ENCODE measurements around the gene IL1RAPL2. TPM values are rescaled to one million over a fixed set of nuclear protein-coding genes. Genes with fewer than 3 reads are reported as not detected.

Gene IL1RAPL2
- total and polyA plus RNA-seq, 2 of the 8 experiments (the other 6 are each of a cell fraction or from before 2014, with no cell fraction given), result 0.20 to 1.3 TPM

- no peak for DNase-seq (ENCODE audit: low read depth in 1 of 2, low spot score in 2 of 2)
- POLR2A ChIA-PET (ENCODE audit: partially characterized antibody), result no interaction called here
- TF ChIP-seq SIN3A (conservative IDR thresholded peaks at IDR 0.05 in 1 of 2, IDR thresholded peaks at IDR 0.05 in 1 of 2; ENCODE audit: low read depth in 1 of 2, low read length in 2 of 2) (no peak), RXRA (IDR thresholded peaks at IDR 0.05; ENCODE audit: insufficient read depth, low read depth, low read length) (no peak)
- H3K4me2 ChIP-seq (ENCODE audit: insufficient read depth in 1 of 2, low read depth in 2 of 2, low read length in 2 of 2), result no peak overlapping the region
- no peak overlapping the region for H2BK15ac ChIP-seq (ENCODE audit: low read length)
- H3K4me3 ChIP-seq (ENCODE audit: extremely low read depth in 1 of 4, insufficient read depth in 2 of 4, low read depth in 3 of 4, low read length in 4 of 4), result no peak overlapping the region
- H3K9me3 ChIP-seq (ENCODE audit: insufficient read depth in 2 of 2, low read depth in 1 of 2, low read length in 1 of 2), result no peaks in the 10 kb centered on the region
- no peaks in the 10 kb centered on the region for H3K79me2 ChIP-seq (ENCODE audit: control insufficient read depth in 1 of 2, insufficient read depth in 2 of 2, low read length in 2 of 2)
- no peak overlapping the region for H2BK5ac ChIP-seq (ENCODE audit: low read depth, low read length)
- FAIRE-seq, result no peak
- no peak overlapping the region for H4K5ac ChIP-seq (ENCODE audit: insufficient read length, low read depth, low read length)
- H2BK12ac ChIP-seq (ENCODE audit: low read depth, low read length), result no peak overlapping the region
- H3K9ac ChIP-seq (replicated peaks in 1 of 4; ENCODE audit: extremely low read depth in 1 of 4, low read depth in 3 of 4, low read length in 3 of 4), result no peak overlapping the region
- no peak overlapping the region for H3K14ac ChIP-seq (ENCODE audit: insufficient read length)
- no peak overlapping the region for H2AFZ ChIP-seq (ENCODE audit: low read length)
- no peak overlapping the region for H2BK20ac ChIP-seq (ENCODE audit: low read length)
- no peaks in the 10 kb centered on the region for H4K20me1 ChIP-seq (replicated peaks in 1 of 2; ENCODE audit: control insufficient read depth in 1 of 2, insufficient read depth in 2 of 2, low read length in 2 of 2)
- H3K23ac ChIP-seq (ENCODE audit: insufficient read length), result no peak overlapping the region
- CTCF ChIA-PET (ENCODE audit: partially characterized antibody), result interaction anchor here (0.6 to 1.0 kb wide), 2 partner anchors 122 to 132 kb away, joined by 3 to 4 read pairs; no protein-coding TSS in a partner anchor
- no peak overlapping the region for H2BK120ac ChIP-seq (replicated peaks; ENCODE audit: low read depth, low read length)
- H3K23me2 ChIP-seq (ENCODE audit: low read depth, low read length), result no peaks in the 10 kb centered on the region
- no peak overlapping the region for H3K56ac ChIP-seq (replicated peaks; ENCODE audit: insufficient read length, low read depth, low read length)
- H4K8ac ChIP-seq (ENCODE audit: extremely low read depth, insufficient read depth, low read length), result no peak overlapping the region
- no peak overlapping the region for H3K4ac ChIP-seq (replicated peaks; ENCODE audit: insufficient read length, low read depth, low read length)
- H4K91ac ChIP-seq (replicated peaks; ENCODE audit: insufficient read length, low read length), result no peak overlapping the region
- H3K27ac ChIP-seq (ENCODE audit: low read depth, low read length), result no peak overlapping the region
- no peaks in the 10 kb centered on the region for H3K36me3 ChIP-seq (ENCODE audit: control insufficient read depth in 2 of 4, insufficient read depth in 4 of 4, low read length in 3 of 4)
- no peak overlapping the region for H3K18ac ChIP-seq (ENCODE audit: extremely low read depth, low read length)
- no peaks in the 10 kb centered on the region for H3K4me1 ChIP-seq (replicated peaks in 1 of 4; ENCODE audit: control insufficient read depth in 3 of 4, insufficient read depth in 4 of 4, low read length in 3 of 4)
- no peaks in the 10 kb centered on the region for H3K27me3 ChIP-seq (replicated peaks in 1 of 4; ENCODE audit: control insufficient read depth in 3 of 4, extremely low read depth in 1 of 4, insufficient read depth in 3 of 4, low read length in 3 of 4)
- no peaks in the 10 kb centered on the region for H3K79me1 ChIP-seq (ENCODE audit: low read depth, low read length)
- no peak overlapping the region for H2AK5ac ChIP-seq (ENCODE audit: low read depth, low read length)
These were observed 223.8 kb downstream of the IL1RAPL2 start for GRCh38 chrX:104789784-104790183.

All from H1 (cell line).